ENCODE results near the gene TKT. TPM values are rescaled to one million over a fixed set of nuclear protein-coding genes. Genes with fewer than 3 reads are reported as not detected.

The TKT gene
- polyA plus RNA-seq, 1 donor from 2014 or later, result 194 TPM

DNA sequence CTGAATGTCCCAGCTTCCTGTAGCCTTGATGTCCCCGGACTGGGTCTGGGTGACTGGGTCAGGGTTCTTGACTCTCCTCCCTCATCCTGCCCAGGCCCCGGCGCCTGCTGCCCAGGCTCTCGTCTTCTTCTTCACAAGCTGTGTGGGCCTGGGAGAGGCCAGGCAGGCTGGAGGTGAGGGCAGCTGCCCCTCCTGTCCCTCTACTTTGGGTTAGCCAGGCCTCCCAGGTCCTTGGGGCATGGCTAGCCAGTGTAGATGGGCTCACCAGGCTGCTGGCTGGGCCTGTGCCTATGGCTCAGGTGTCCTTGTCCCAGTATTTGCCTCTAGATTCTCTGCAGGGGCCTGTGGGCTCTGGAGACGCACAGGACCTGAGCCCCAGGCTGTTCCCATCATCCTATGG, 31.8 kb downstream of the TKT start:
- no peaks in the 10 kb centered on the region for H3F3A ChIP-seq (ENCODE audit: insufficient read depth, low read length, poor library complexity, severe bottlenecking)
- no peaks in the 10 kb centered on the region for H3K9me3 ChIP-seq (ENCODE audit: low read length)
- H3K27me3 ChIP-seq (ENCODE audit: insufficient read depth, low read depth, low read length), result no peaks in the 10 kb centered on the region
- no peak overlapping the region for H3K9ac ChIP-seq (ENCODE audit: low read length)
- H3K4me2 ChIP-seq (ENCODE audit: low read length), result no peak overlapping the region
- no peaks in the 10 kb centered on the region for H3K36me3 ChIP-seq (ENCODE audit: insufficient read depth, low read length)
- H2AFZ ChIP-seq (ENCODE audit: low read depth, low read length), result no peak overlapping the region
- H3K9me2 ChIP-seq (ENCODE audit: insufficient read depth, low read length), result no peaks in the 10 kb centered on the region
- H3K27ac ChIP-seq (ENCODE audit: low read length), result no peak overlapping the region
- no peak for TF ChIP-seq CTCF (IDR thresholded peaks at IDR 0.05; ENCODE audit: poor library complexity, severe bottlenecking)
- no peaks in the 10 kb centered on the region for H4K20me1 ChIP-seq (ENCODE audit: insufficient read depth)
- H3K4me3 ChIP-seq (ENCODE audit: low read length), result no peak overlapping the region
- no peaks in the 10 kb centered on the region for H3K79me2 ChIP-seq (replicated peaks; ENCODE audit: insufficient read depth, low read length)

GRCh38 chr3:53223541-53223966, 32.3 kb downstream of the TKT start:
- Histone ChIP-seq H3K4me3 (ENCODE audit: low read length) (no peak overlapping the region), H3F3A (ENCODE audit: insufficient read depth, low read length, poor library complexity, severe bottlenecking) (no peaks in the 10 kb centered on the region), H3K4me2 (ENCODE audit: low read length) (no peak overlapping the region), H4K20me1 (ENCODE audit: insufficient read depth) (no peaks in the 10 kb centered on the region), H3K27me3 (ENCODE audit: insufficient read depth, low read depth, low read length) (no peaks in the 10 kb centered on the region), H3K9me2 (ENCODE audit: insufficient read depth, low read length) (no peaks in the 10 kb centered on the region), H3K36me3 (ENCODE audit: insufficient read depth, low read length) (no peaks in the 10 kb centered on the region), H3K9ac (ENCODE audit: low read length) (no peak overlapping the region), H3K79me2 (replicated peaks; ENCODE audit: insufficient read depth, low read length) (no peaks in the 10 kb centered on the region), H2AFZ (ENCODE audit: low read depth, low read length) (no peak overlapping the region), H3K27ac (ENCODE audit: low read length) (no peak overlapping the region), H3K9me3 (ENCODE audit: low read length) (no peaks in the 10 kb centered on the region)
- TF ChIP-seq EP300 (conservative IDR thresholded peaks at IDR 0.05; ENCODE audit: poor library complexity, severe bottlenecking) (no peak), SMC3 (conservative IDR thresholded peaks at IDR 0.05; ENCODE audit: poor library complexity) (no peak), TAF1 (IDR thresholded peaks at IDR 0.05; ENCODE audit: low read depth) (no peak), EZH2 (IDR thresholded peaks at IDR 0.05; ENCODE audit: borderline replicate concordance, insufficient read depth, low read length, poor library complexity, severe bottlenecking) (no peak), POLR2AphosphoS5 (IDR thresholded peaks at IDR 0.05) (no peak), REST (IDR thresholded peaks at IDR 0.05; ENCODE audit: borderline replicate concordance) (no peak)

- Histone ChIP-seq H3K79me2 (replicated peaks; ENCODE audit: insufficient read depth, low read length) (no peaks in the 10 kb centered on the region), H3K4me3 (ENCODE audit: low read length) (no peak overlapping the region), H3K9ac (ENCODE audit: low read length) (no peak overlapping the region), H4K20me1 (ENCODE audit: insufficient read depth) (no peaks in the 10 kb centered on the region), H2AFZ (ENCODE audit: low read depth, low read length) (no peak overlapping the region), H3K27ac (ENCODE audit: low read length) (no peak overlapping the region), H3K4me2 (ENCODE audit: low read length) (no peak overlapping the region), H3F3A (ENCODE audit: insufficient read depth, low read length, poor library complexity, severe bottlenecking) (no peaks in the 10 kb centered on the region), H3K36me3 (ENCODE audit: insufficient read depth, low read length) (no peaks in the 10 kb centered on the region), H3K9me2 (ENCODE audit: insufficient read depth, low read length) (no peaks in the 10 kb centered on the region), H3K27me3 (ENCODE audit: insufficient read depth, low read depth, low read length) (no peaks in the 10 kb centered on the region), H3K9me3 (ENCODE audit: low read length) (no peaks in the 10 kb centered on the region)
- TF ChIP-seq REST (IDR thresholded peaks at IDR 0.05; ENCODE audit: borderline replicate concordance) (no peak), TAF1 (IDR thresholded peaks at IDR 0.05; ENCODE audit: low read depth) (no peak), RAD21 (conservative IDR thresholded peaks at IDR 0.05) (no peak), POLR2AphosphoS5 (IDR thresholded peaks at IDR 0.05) (no peak), CTCF (IDR thresholded peaks at IDR 0.05; ENCODE audit: poor library complexity, severe bottlenecking) (no peak), EZH2 (IDR thresholded peaks at IDR 0.05; ENCODE audit: borderline replicate concordance, insufficient read depth, low read length, poor library complexity, severe bottlenecking) (no peak), MXI1 (conservative IDR thresholded peaks at IDR 0.05; ENCODE audit: poor library complexity, severe bottlenecking) (no peak)
These were observed 32.8 kb downstream of the TKT start for GRCh38 chr3:53223025-53223424.

All from neural cell (in vitro differentiated cells).